Suprapubic skin (tissue), 4 donors: Measurements from ENCODE around the gene IL3. TPM values are rescaled to one million over a fixed set of nuclear protein-coding genes. Genes with fewer than 3 reads are reported as not detected.
"Not testable (repeated sequence)": the region's sequence is repeated elsewhere in the genome, so short reads cannot be mapped to it uniquely, and the experiment has no call there.

Source experiments
- DNase-seq, 2 donors: peaks; one replicate each; pipeline ENCODE4 v3.0.0-alpha.2; 2019; ENCODE audit warnings: low spot score in 2 of 2
- H3K27ac ChIP-seq: fragments of 200-600 bp; sonication (generic); one replicate; pipeline ENCODE4 v1.5.1; 2019
- H3K27me3 ChIP-seq: fragments of 200-600 bp; sonication (generic); one replicate; pipeline ENCODE4 v1.5.1; 2019
- H3K36me3 ChIP-seq: fragments of 200-600 bp; sonication (generic); one replicate; pipeline ENCODE4 v1.5.1; 2019
- H3K4me1 ChIP-seq: fragments of 200-600 bp; sonication (generic); one replicate; pipeline ENCODE4 v1.5.1; 2019
- H3K4me3 ChIP-seq: fragments of 200-600 bp; sonication (generic); one replicate; pipeline ENCODE4 v1.5.1; 2019; ENCODE audit warnings: mild to moderate bottlenecking
- H3K9me3 ChIP-seq: fragments of 200-600 bp; sonication (generic); one replicate; pipeline ENCODE4 v1.5.1; 2019
- EP300 ChIP-seq: sonication (generic); formaldehyde crosslinking; IDR thresholded peaks from one replicate; pipeline ENCODE4 v1.6.1; 2017; ENCODE audit warnings: antibody characterized with exemption
- POLR2A ChIP-seq, 2 donors: fragments of 450-650 bp; IDR thresholded peaks; one replicate each; pipeline ENCODE4 v1.6.1; 2017; ENCODE audit warnings: antibody characterized with exemption in 2 of 2, mild to moderate bottlenecking in 2 of 2, moderate library complexity in 2 of 2
- POLR2AphosphoS5 ChIP-seq, 3 donors: sonication (generic); formaldehyde crosslinking; IDR thresholded peaks; one replicate each; pipeline ENCODE4 v1.6.1; 2017; ENCODE audit warnings: antibody characterized with exemption in 3 of 3
- WGBS: methylation state at CpG from one replicate; pipeline ENCODE4 v1.1.5; 2018; 5-methylcytosine and 5-hydroxymethylcytosine counted together
- total RNA-seq, 4 donors: library from RNA; depleted of rRNA; stranded (reverse); fragments of >200 nt; gene quantifications; one replicate each; pipeline ENCODE4 v1.1.0, GENCODE V29; 2016
- TF ChIP-seq, protein P1 (sequence below), 2 donors: fragments of 200-600 bp in 1 of 2; fragments of 450-650 bp in 1 of 2; sonication (generic) in 1 of 2; IDR thresholded peaks; one replicate each; pipeline ENCODE4 v1.5.1; 2016 to 2019; ENCODE audit warnings: antibody characterized with exemption in 2 of 2, mild to moderate bottlenecking in 1 of 2, moderate library complexity in 1 of 2

The IL3 gene
- total RNA-seq, 4 donors from 2014 or later: not detected

DNA sequence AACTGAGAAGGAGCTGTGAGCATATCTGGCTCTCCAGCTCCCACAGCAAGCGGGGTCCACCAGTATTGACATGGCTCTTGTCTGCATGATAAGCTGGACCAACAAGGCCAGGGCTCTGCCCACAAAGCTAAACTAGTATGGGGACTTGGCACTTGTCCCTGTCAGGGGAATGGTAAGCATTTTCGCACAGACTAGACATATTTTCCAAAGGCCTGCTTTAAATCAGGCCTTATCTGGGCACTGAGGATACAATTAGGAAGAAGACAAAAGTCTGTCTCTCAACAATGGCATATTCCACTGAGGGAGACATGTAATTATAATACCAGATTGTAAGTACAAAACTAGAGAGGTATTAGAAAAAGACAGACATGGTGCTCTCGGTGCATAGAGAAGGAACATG lies 45.2 kb downstream of the IL3 start:
- 88% methylated on average over 3 of the region's 3 CpGs for WGBS
- no peaks in the 10 kb centered on the region for H3K27me3 ChIP-seq
- TF ChIP-seq EP300 (no peak), POLR2A (IDR thresholded peaks at IDR 0.05) (no peak), POLR2AphosphoS5 (IDR thresholded peaks at IDR 0.05) (no peak)
- no peaks in the 10 kb centered on the region for H3K9me3 ChIP-seq
- H3K4me1 ChIP-seq: peaks cover 13% of the 10 kb centered on the region
- H3K27ac ChIP-seq: no peak overlapping the region
- H3K4me3 ChIP-seq: no peak overlapping the region
- H3K36me3 ChIP-seq: no peaks in the 10 kb centered on the region
- DNase-seq: no peak

DNA sequence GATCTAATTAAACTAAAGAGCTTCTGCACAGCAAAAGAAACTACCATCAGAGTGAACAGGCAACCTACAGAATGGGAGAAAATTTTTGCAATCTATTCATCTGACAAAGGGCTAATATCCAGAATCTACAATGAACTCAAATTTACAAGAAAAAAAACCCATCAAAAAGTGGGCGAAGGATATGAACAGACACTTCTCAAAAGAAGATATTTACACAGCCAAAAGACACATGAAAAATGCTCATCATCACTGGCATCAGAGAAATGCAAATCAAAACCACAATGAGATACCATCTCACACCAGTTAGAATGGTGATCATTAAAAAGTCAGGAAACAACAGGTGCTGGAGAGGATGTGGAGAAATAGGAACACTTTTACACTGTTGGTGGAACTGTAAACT lies 48.0 kb downstream of the IL3 start:
- not testable (repeated sequence) for H3K36me3 ChIP-seq, H3K9me3 ChIP-seq, H3K27ac ChIP-seq, H3K4me1 ChIP-seq, DNase-seq, H3K27me3 ChIP-seq, H3K4me3 ChIP-seq
- WGBS: 93% methylated on average over 1 of the region's 1 CpG

DNA sequence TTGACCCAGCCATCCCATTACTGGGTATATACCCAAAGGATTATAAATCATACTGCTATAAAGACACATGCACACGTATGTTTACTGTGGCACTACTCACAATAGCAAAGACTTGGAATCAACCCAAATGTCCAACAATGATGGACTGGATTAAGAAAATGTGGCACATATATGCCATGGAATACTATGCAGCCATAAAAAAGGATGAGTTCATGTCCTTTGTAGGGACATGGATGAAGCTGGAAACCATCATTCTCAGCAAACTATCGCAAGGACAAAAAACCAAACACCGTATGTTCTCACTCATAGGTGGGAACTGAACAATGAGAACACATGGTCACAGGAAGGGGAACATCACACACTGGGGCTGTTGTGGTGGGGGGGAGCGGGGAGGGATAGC lies 48.5 kb downstream of the IL3 start:
- H3K4me3 ChIP-seq, H3K27ac ChIP-seq, DNase-seq, H3K36me3 ChIP-seq, H3K9me3 ChIP-seq, H3K27me3 ChIP-seq, H3K4me1 ChIP-seq: not testable (repeated sequence)
- WGBS: 95% methylated on average over 4 of the region's 4 CpGs

DNA sequence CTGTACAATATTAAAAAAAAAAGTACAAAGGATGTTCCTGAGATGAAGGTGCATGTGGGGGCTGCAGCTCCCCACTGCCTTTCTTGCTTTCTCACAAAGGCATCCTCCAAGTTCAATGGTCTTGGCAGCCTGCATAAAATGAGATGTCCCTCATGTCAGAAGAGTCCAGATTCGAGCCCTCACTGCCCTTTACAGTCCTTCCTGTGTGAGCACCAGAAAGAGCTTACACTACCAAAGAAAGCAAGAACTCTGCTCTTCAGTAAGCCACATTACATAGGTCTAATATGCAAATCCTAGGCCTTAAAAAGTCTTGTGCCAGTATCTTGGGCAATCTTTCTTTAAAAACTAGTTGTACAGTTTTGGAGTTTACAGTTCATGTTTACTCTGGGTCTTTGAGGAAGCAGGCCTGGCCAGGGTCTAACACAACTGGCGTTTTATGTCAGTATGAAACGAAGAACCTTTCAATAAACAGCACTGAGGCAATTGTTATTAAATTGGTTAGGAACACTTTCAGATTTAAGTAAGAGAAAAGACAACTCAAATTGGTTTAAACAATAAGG lies 49.1 kb downstream of the IL3 start:
- H3K4me3 ChIP-seq: no peak overlapping the region
- H3K9me3 ChIP-seq: no peaks in the 10 kb centered on the region
- no peaks in the 10 kb centered on the region for H3K4me1 ChIP-seq
- no peak for DNase-seq
- no peak overlapping the region for H3K27ac ChIP-seq
- TF ChIP-seq EP300 (no peak), POLR2AphosphoS5 (IDR thresholded peaks at IDR 0.05) (no peak), POLR2A (IDR thresholded peaks at IDR 0.05) (no peak)
- TF ChIP-seq, protein P1, sequence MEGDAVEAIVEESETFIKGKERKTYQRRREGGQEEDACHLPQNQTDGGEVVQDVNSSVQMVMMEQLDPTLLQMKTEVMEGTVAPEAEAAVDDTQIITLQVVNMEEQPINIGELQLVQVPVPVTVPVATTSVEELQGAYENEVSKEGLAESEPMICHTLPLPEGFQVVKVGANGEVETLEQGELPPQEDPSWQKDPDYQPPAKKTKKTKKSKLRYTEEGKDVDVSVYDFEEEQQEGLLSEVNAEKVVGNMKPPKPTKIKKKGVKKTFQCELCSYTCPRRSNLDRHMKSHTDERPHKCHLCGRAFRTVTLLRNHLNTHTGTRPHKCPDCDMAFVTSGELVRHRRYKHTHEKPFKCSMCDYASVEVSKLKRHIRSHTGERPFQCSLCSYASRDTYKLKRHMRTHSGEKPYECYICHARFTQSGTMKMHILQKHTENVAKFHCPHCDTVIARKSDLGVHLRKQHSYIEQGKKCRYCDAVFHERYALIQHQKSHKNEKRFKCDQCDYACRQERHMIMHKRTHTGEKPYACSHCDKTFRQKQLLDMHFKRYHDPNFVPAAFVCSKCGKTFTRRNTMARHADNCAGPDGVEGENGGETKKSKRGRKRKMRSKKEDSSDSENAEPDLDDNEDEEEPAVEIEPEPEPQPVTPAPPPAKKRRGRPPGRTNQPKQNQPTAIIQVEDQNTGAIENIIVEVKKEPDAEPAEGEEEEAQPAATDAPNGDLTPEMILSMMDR (IDR thresholded peaks at IDR 0.05): no peak
- H3K36me3 ChIP-seq: no peaks in the 10 kb centered on the region
- no peaks in the 10 kb centered on the region for H3K27me3 ChIP-seq
- WGBS: 81% methylated on average over 3 of the region's 3 CpGs

DNA sequence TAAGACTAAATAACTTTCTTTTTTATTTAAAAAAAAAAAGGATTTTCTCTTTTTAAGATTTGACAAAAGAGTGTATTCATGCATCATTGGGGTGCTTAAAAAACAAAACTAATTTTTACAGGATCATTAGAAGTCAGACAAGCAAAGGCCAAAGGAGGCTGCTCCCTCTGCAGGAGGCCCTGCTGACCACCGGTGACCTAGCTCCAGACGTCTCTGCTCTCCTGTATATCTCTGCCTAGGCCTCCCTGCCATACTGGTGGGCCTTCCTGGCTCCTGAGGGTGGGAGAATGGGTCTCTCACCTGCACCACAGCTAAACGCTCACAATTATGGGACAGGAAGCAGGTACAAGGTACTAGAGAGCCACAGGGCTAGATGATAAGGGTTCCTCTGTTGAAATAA lies 49.7 kb downstream of the IL3 start:
- no peaks in the 10 kb centered on the region for H3K27me3 ChIP-seq
- no peaks in the 10 kb centered on the region for H3K36me3 ChIP-seq
- no peaks in the 10 kb centered on the region for H3K9me3 ChIP-seq
- TF ChIP-seq, protein P1 (IDR thresholded peaks at IDR 0.05): no peak
- no peak for TF ChIP-seq POLR2AphosphoS5 (IDR thresholded peaks at IDR 0.05)
- no peak for TF ChIP-seq POLR2A (IDR thresholded peaks at IDR 0.05)
- no peak for TF ChIP-seq EP300
- DNase-seq: no peak
- H3K27ac ChIP-seq: no peak overlapping the region
- H3K4me1 ChIP-seq: no peaks in the 10 kb centered on the region
- WGBS: 76% methylated on average over 3 of the region's 3 CpGs
- no peak overlapping the region for H3K4me3 ChIP-seq

DNA sequence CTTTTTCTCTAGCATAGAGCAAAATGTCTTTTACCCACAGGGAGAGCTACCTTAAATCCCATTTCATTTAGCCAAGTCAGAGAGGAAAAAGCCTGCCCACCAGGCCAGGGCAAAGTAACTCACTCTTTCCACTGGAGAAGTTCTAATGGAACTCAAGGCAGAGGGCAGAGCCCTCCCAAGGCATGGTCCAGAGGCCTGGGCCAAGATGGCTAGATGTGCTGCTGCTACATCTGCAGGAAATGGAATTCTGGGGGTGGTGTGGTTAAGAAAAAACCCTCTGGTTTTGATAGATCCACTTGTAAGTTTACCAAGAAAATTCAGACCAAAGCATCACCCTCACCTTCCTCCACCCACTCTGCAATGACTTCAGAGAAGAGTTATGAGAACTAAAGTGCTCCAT lies 50.5 kb downstream of the IL3 start:
- TF ChIP-seq, protein P1 (IDR thresholded peaks at IDR 0.05): no peak
- TF ChIP-seq POLR2A (IDR thresholded peaks at IDR 0.05) (no peak), POLR2AphosphoS5 (IDR thresholded peaks at IDR 0.05) (no peak), EP300 (no peak)
- Histone ChIP-seq H3K27me3 (no peaks in the 10 kb centered on the region), H3K36me3 (no peaks in the 10 kb centered on the region), H3K27ac (no peak overlapping the region), H3K4me3 (no peak overlapping the region), H3K9me3 (no peaks in the 10 kb centered on the region), H3K4me1 (no peaks in the 10 kb centered on the region)
- no peak for DNase-seq

DNA sequence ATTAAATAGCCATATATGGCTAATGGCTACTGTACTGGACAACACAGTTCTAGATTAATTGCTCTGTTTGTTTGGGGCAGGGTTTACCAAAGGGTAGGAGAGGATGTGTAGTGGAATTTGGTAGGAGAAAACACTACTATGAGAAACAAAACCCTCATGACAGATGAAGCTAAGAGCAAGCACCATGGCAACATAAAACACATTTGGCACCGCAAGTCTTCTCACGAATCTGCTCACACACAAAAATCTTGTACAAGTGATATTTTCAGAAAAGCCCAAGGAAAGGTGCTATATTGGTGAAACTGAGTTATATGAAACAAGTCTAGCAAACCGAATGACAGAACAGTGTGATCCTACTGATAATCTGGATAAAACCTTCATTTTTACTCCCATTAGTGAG lies 51.7 kb downstream of the IL3 start:
- no peaks in the 10 kb centered on the region for H3K36me3 ChIP-seq
- H3K27ac ChIP-seq: no peak overlapping the region
- TF ChIP-seq POLR2AphosphoS5 (IDR thresholded peaks at IDR 0.05) (no peak), EP300 (no peak), POLR2A (IDR thresholded peaks at IDR 0.05) (no peak)
- TF ChIP-seq, protein P1 (IDR thresholded peaks at IDR 0.05): no peak
- H3K27me3 ChIP-seq: no peaks in the 10 kb centered on the region
- H3K9me3 ChIP-seq: no peaks in the 10 kb centered on the region
- 80% methylated on average over 3 of the region's 3 CpGs for WGBS
- no peak overlapping the region for H3K4me3 ChIP-seq
- H3K4me1 ChIP-seq: no peaks in the 10 kb centered on the region
- DNase-seq: no peak
